Keratinocyte (primary cell): ENCODE results near the gene MIS18A. TPM values are rescaled to one million over a fixed set of nuclear protein-coding genes. Genes with fewer than 3 reads are reported as not detected.

Source experiments
- DNase-seq: peaks from one replicate; pipeline ENCODE4 v3.0.0-alpha.2; 2011; ENCODE audit warnings: low read depth, missing footprints, low spot score
- FAIRE-seq: peaks from 2 replicates; lab custom pipeline; 2011; peaks lifted over from hg19 to GRCh38; lab: Jason Lieb, UNC
- H2AFZ ChIP-seq: 2 replicates; pipeline ENCODE4 v1.6.0; 2012; ENCODE audit warnings: low read length, control low read depth, inconsistent platforms; ENCODE audit not compliant: control insufficient read depth
- H3K27ac ChIP-seq: 2 replicates; pipeline ENCODE4 v1.5.1; 2011; ENCODE audit warnings: low read length; ENCODE audit not compliant: control insufficient read depth, insufficient read depth
- H3K27me3 ChIP-seq: 3 replicates; pipeline ENCODE4 v1.6.0; 2011; ENCODE audit warnings: low read length; ENCODE audit not compliant: control insufficient read depth, insufficient read depth; ENCODE audit errors: extremely low read depth
- H3K36me3 ChIP-seq, 2 experiments: 2 replicates in 1 of 2; 3 replicates in 1 of 2; pipeline ENCODE4 v1.5.1; 2011; ENCODE audit warnings: low read length in 2 of 2, mild to moderate bottlenecking in 1 of 2; ENCODE audit not compliant: control insufficient read depth in 2 of 2, insufficient read depth in 2 of 2; ENCODE audit errors: extremely low read depth in 1 of 2
- H3K4me1 ChIP-seq: 3 replicates; pipeline ENCODE4 v1.5.1; 2011; ENCODE audit warnings: low read length; ENCODE audit not compliant: control insufficient read depth, insufficient read depth; ENCODE audit errors: extremely low read depth
- H3K4me2 ChIP-seq: 3 replicates; pipeline ENCODE4 v1.6.0; 2011; ENCODE audit warnings: low read depth, low read length; ENCODE audit not compliant: control insufficient read depth, insufficient read depth; ENCODE audit errors: extremely low read depth
- H3K4me3 ChIP-seq, 3 experiments: fragments of 200-600 bp in 1 of 3; sonication (generic) in 1 of 3; 2 replicates in 2 of 3; 3 replicates in 1 of 3; pipeline ENCODE4 v1.5.1; 2011 to 2016; ENCODE audit warnings: low read length in 3 of 3, mild to moderate bottlenecking in 3 of 3, control low read depth in 2 of 3, inconsistent platforms in 1 of 3, low read depth in 1 of 3, mixed read lengths in 1 of 3, mixed run types in 1 of 3, moderate library complexity in 1 of 3; ENCODE audit not compliant: control insufficient read depth in 2 of 3, insufficient read depth in 2 of 3; ENCODE audit errors: extremely low read depth in 1 of 3
- H3K79me2 ChIP-seq: 2 replicates; pipeline ENCODE4 v1.6.0; 2012; ENCODE audit warnings: low read length; ENCODE audit not compliant: control insufficient read depth, insufficient read depth
- H3K9ac ChIP-seq: 3 replicates; pipeline ENCODE4 v1.6.0; 2011; ENCODE audit warnings: low read length; ENCODE audit not compliant: control insufficient read depth, insufficient read depth; ENCODE audit errors: extremely low read depth
- H3K9me1 ChIP-seq: 3 replicates; pipeline ENCODE4 v1.6.0; 2011; ENCODE audit warnings: low read length; ENCODE audit not compliant: control insufficient read depth, insufficient read depth; ENCODE audit errors: extremely low read depth
- H3K9me3 ChIP-seq: 2 replicates; pipeline ENCODE4 v1.5.1; 2012; ENCODE audit warnings: low read depth, low read length; ENCODE audit not compliant: control insufficient read depth
- H4K20me1 ChIP-seq: 3 replicates; pipeline ENCODE4 v1.6.0; 2011; ENCODE audit warnings: low read length; ENCODE audit not compliant: control insufficient read depth, insufficient read depth; ENCODE audit errors: extremely low read depth
- EZH2 ChIP-seq: IDR thresholded peaks from one replicate; pipeline ENCODE4 v1.6.1; 2012; ENCODE audit warnings: inconsistent platforms, mild to moderate bottlenecking, low read length, moderate library complexity
- dilution Hi-C: fragments of 300-500 bp; cut with MboI; formaldehyde crosslinking; loops from one replicate; pipeline ENCODE4 v1.7.0; 2020; ENCODE audit warnings: low sequenced_read_pairs; ENCODE audit not compliant: extremely low pct_ligation_motif_present
- polyA plus RNA-seq, 5 experiments: library from polyadenylated mRNA; depleted of rRNA in 3 of 5; stranded (reverse) in 3 of 5; stranded (forward) in 1 of 5; unstranded in 1 of 5; fragments of >200 nt; gene quantifications; 1 replicate in 1 of 5; 2 replicates in 3 of 5; 3 replicates in 1 of 5; pipeline versions ENCODE4 v1.2.1 to v1.2.3, GENCODE V29; 2011 to 2012; ENCODE audit warnings: missing spikeins in 2 of 5, low read depth in 1 of 5, low replicate concordance in 1 of 5
- TF ChIP-seq, protein P1 (sequence below), 3 experiments: IDR thresholded peaks in 1 of 3; conservative IDR thresholded peaks in 1 of 3; optimal IDR thresholded peaks in 1 of 3; 2 replicates in 2 of 3; 3 replicates in 1 of 3; pipeline versions ENCODE3 to v1.5.1; 2011; ENCODE audit warnings: low read length in 3 of 3, mild to moderate bottlenecking in 3 of 3, moderate library complexity in 2 of 3, control low read depth in 1 of 3, inconsistent platforms in 1 of 3; ENCODE audit not compliant: insufficient read depth in 2 of 3; ENCODE audit errors: extremely low read depth in 1 of 3

Gene MIS18A
- polyA plus RNA-seq, 1 donor (not counting 4 experiments of a cell fraction or from before 2014, with no cell fraction given), result 12.1 TPM

DNA sequence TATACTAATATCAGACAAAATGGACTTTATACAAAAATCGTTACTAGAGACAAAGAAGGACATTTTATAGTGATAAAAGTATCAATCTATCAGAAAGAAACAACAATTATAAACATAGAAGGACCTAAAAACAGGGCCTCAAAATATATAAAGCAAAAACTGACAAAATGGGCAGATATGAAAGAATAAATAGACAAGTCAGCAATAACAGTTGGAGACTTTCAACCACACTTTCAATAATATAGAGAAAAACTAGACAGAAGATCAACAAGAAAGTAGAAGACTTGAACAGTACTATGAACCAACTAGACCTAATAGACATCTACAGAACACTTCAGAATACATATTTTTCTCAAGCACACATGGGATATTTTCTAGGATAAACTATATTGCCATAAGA lies 52.4 kb downstream of the MIS18A start:
- no peaks in the 10 kb centered on the region for H3K4me1 ChIP-seq
- H3K9ac ChIP-seq, result no peak overlapping the region
- no peaks in the 10 kb centered on the region for H3K27me3 ChIP-seq
- no peaks in the 10 kb centered on the region for H3K36me3 ChIP-seq
- DNase-seq (no peak), FAIRE-seq (no peak)
- no peak overlapping the region for H3K4me2 ChIP-seq
- dilution Hi-C loops, result no loop called here
- no peak overlapping the region for H2AFZ ChIP-seq
- TF ChIP-seq, protein P1, sequence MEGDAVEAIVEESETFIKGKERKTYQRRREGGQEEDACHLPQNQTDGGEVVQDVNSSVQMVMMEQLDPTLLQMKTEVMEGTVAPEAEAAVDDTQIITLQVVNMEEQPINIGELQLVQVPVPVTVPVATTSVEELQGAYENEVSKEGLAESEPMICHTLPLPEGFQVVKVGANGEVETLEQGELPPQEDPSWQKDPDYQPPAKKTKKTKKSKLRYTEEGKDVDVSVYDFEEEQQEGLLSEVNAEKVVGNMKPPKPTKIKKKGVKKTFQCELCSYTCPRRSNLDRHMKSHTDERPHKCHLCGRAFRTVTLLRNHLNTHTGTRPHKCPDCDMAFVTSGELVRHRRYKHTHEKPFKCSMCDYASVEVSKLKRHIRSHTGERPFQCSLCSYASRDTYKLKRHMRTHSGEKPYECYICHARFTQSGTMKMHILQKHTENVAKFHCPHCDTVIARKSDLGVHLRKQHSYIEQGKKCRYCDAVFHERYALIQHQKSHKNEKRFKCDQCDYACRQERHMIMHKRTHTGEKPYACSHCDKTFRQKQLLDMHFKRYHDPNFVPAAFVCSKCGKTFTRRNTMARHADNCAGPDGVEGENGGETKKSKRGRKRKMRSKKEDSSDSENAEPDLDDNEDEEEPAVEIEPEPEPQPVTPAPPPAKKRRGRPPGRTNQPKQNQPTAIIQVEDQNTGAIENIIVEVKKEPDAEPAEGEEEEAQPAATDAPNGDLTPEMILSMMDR (optimal IDR thresholded peaks at IDR 0.05 in 1 of 3, IDR thresholded peaks at IDR 0.05 in 1 of 3, conservative IDR thresholded peaks at IDR 0.05 in 1 of 3; ENCODE audit: extremely low read depth in 1 of 3, insufficient read depth in 2 of 3, low read length in 3 of 3), result no peak
- TF ChIP-seq EZH2, result no peak
- no peaks in the 10 kb centered on the region for H3K79me2 ChIP-seq
- no peak overlapping the region for H3K27ac ChIP-seq
- H3K9me1 ChIP-seq, result no peaks in the 10 kb centered on the region
- no peaks in the 10 kb centered on the region for H3K9me3 ChIP-seq
- H4K20me1 ChIP-seq, result no peaks in the 10 kb centered on the region
- no peak overlapping the region for H3K4me3 ChIP-seq

Other genes starting within 250 kb of the MIS18A start
- gene MRAP, start 19.8 kb upstream of the MIS18A start, polyA plus RNA-seq, result not detected in 3 replicates
- 7.3 to 11.3 TPM (median 9.0 TPM) in 3 replicates for gene URB1, start 114.0 kb upstream of the MIS18A start, polyA plus RNA-seq
- 6.1 to 15.3 TPM (median 10.8 TPM) in 3 replicates for gene EVA1C, start 133.7 kb upstream of the MIS18A start, polyA plus RNA-seq